SW 1271 (cell line): ENCODE results near the gene RSKR.
"Not testable (repeated sequence)": the region's sequence is repeated elsewhere in the genome, so short reads cannot be mapped to it uniquely, and the experiment has no call there.

Experiments used
- DNase-seq, 2 experiments: peaks; one replicate each; lab custom pipeline; 2025; lab: John Stamatoyannopoulos, UW

The RSKR gene

GRCh38 chr17:28623696-28624095 lies 9.7 kb upstream of the RSKR start:
- no peak for DNase-seq

- DNase-seq = no peak
Observed at GRCh38 chr17:28622186-28622585, 8.2 kb upstream of the RSKR start.

- no peak for DNase-seq
Observed at GRCh38 chr17:28620010-28620409, 6.0 kb upstream of the RSKR start.

GRCh38 chr17:28618464-28618863 lies 4.5 kb upstream of the RSKR start:
- DNase-seq = no peak

GRCh38 chr17:28616281-28616680 lies 2.3 kb upstream of the RSKR start:
- no peak for DNase-seq

- no peak for DNase-seq
Observed at GRCh38 chr17:28615260-28615940, 1.4 kb upstream of the RSKR start.

GRCh38 chr17:28612936-28613872 lies 781 bp downstream of the RSKR start:
- DNase-seq = peak in 1 of 2 experiments; percentile 14

- no peak for DNase-seq
Observed at GRCh38 chr17:28612531-28612930, 1.5 kb downstream of the RSKR start.

- no peak for DNase-seq
Observed at GRCh38 chr17:28610376-28610775, 3.6 kb downstream of the RSKR start.

- DNase-seq = not testable (repeated sequence)
Observed at GRCh38 chr17:28604031-28604430, 10.0 kb downstream of the RSKR start.

GRCh38 chr17:28599311-28600184 lies 14.4 kb downstream of the RSKR start:
- peak; percentile 29 to 72 for DNase-seq

GRCh38 chr17:28598799-28599310 lies 15.1 kb downstream of the RSKR start, which contains the start of gene SPAG5:
Gene SPAG5, minus strand, starts transcription at chr17:28599025. Its CDS starts 79 bp downstream, at chr17:28598946.
- DNase-seq = peak; percentile 70 to 94

GRCh38 chr17:28598389-28598788 lies 15.6 kb downstream of the RSKR start:
- no peak for DNase-seq

GRCh38 chr17:28597606-28598383 lies 16.2 kb downstream of the RSKR start:
- no peak for DNase-seq

- DNase-seq = no peak
Observed at GRCh38 chr17:28592260-28592659, 21.7 kb downstream of the RSKR start.

- no peak for DNase-seq
Observed at GRCh38 chr17:28585851-28586250, 28.1 kb downstream of the RSKR start.

GRCh38 chr17:28584434-28584833 lies 29.6 kb downstream of the RSKR start:
- no peak for DNase-seq

- no peak for DNase-seq
Observed at GRCh38 chr17:28582513-28582912, 31.5 kb downstream of the RSKR start.

- no peak for DNase-seq
Observed at GRCh38 chr17:28580959-28581358, 33.0 kb downstream of the RSKR start.

- DNase-seq = no peak
Observed at GRCh38 chr17:28579526-28579925, 34.5 kb downstream of the RSKR start.
